ENCODE measurements around the gene FBXO42. TPM values are rescaled to one million over a fixed set of nuclear protein-coding genes. Genes with fewer than 3 reads are reported as not detected.

Gene FBXO42
- total and polyA plus RNA-seq, 9 of the 15 experiments (the other 6 are each of a cell fraction or from before 2014, with no cell fraction given): 7.2 to 24.8 (median 17.4) TPM

GRCh38 chr1:16248603-16249516 lies 103.4 kb downstream of the FBXO42 start (continued):
- TF ChIP-seq NR3C1 (CRISPR knock-in tag; IDR thresholded peaks at IDR 0.05) (no peak), NCOA1 (IDR thresholded peaks at IDR 0.05; ENCODE audit: low read depth) (peak; percentile 79; the same call in 1 of the 2 replicates), POLR3G (IDR thresholded peaks at IDR 0.05; ENCODE audit: extremely low read depth, insufficient read length, insufficient replicate concordance) (no peak), MXI1 (IDR thresholded peaks at IDR 0.05; ENCODE audit: low read depth, low read length) (no peak), NFIC (IDR thresholded peaks at IDR 0.05) (peak; percentile 99), NUFIP1 (IDR thresholded peaks at IDR 0.05; ENCODE audit: partially characterized antibody) (no peak), ZNF347 (CRISPR knock-in tag; IDR thresholded peaks at IDR 0.05; ENCODE audit: low read depth) (no peak), ZSCAN32 (CRISPR knock-in tag; IDR thresholded peaks at IDR 0.05) (peak; percentile 72; the same call in 1 of the 2 replicates), MCM5 (IDR thresholded peaks at IDR 0.05; ENCODE audit: low read depth) (no peak), MITF (IDR thresholded peaks at IDR 0.05) (no peak), CCAR2 (IDR thresholded peaks at IDR 0.05; ENCODE audit: low read depth, low read length) (no peak), GTF2F1 (IDR thresholded peaks at IDR 0.05; ENCODE audit: low read depth, low read length) (no peak), RHOXF2B (CRISPR knock-in tag; conservative IDR thresholded peaks at IDR 0.05) (peak; percentile 63; the same call in 1 of the 2 replicates), PTRF (tag; IDR thresholded peaks at IDR 0.05) (peak; percentile 79; the same call in 1 of the 2 replicates), PHTF2 (CRISPR knock-in tag; IDR thresholded peaks at IDR 0.05) (no peak), FUS (optimal IDR thresholded peaks at IDR 0.05; ENCODE audit: low read depth, low read length) (no peak), ZBTB2 (IDR thresholded peaks at IDR 0.05) (peak; percentile 61; the same call in 1 of the 2 replicates), ZNF785 (CRISPR knock-in tag; IDR thresholded peaks at IDR 0.05) (no peak), ZNF146 (CRISPR knock-in tag; IDR thresholded peaks at IDR 0.05; ENCODE audit: unreplicated experiment) (no peak), THRB (CRISPR knock-in tag; conservative IDR thresholded peaks at IDR 0.05) (peak; percentile 64; the same call in 1 of the 2 replicates), ZBTB26 (CRISPR knock-in tag; IDR thresholded peaks at IDR 0.05) (peak; percentile 8; the same call in 1 of the 2 replicates), ZNF175 (CRISPR knock-in tag; IDR thresholded peaks at IDR 0.05; ENCODE audit: low read depth) (peak; percentile 98), RFX1 (IDR thresholded peaks at IDR 0.05) (no peak), ETV6 (IDR thresholded peaks at IDR 0.05; ENCODE audit: borderline replicate concordance in 1 of 2, low read depth in 2 of 2, low read length in 1 of 2) (no peak; a peak in 1 of 4 replicates), ETV6 (CRISPR knock-in tag; IDR thresholded peaks at IDR 0.05; ENCODE audit: borderline replicate concordance) (no peak)

Measured in K562 (cell line).